ENCODE measurements around the gene C11orf54.

The C11orf54 gene

DNA sequence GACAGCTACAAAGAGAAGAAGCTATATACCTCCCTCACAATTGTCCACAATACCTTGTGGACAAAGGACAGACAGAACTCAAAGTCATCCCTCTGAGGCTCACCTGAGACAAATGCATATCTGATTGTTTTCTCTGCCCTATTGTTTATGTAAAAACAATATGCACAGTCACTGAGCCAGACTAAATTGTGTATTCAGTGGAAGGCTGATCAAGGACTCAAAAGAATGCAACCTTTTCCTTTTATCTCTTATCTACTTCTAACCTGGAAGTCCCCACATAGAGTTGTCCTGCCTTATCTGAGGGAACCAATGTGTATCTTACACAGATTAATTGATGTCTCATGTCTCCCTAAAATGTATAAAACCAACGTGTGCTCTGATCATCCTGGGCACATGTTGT lies 28.7 kb downstream of the C11orf54 start:
- Histone ChIP-seq H3F3A (ENCODE audit: insufficient read depth, low read length) (no peaks in the 10 kb centered on the region), H3K4me3 (ENCODE audit: low read depth, low read length, poor library complexity, severe bottlenecking) (no peak overlapping the region), H3K36me3 (ENCODE audit: insufficient read depth, low read length) (no peaks in the 10 kb centered on the region), H3K4me2 (ENCODE audit: low read length) (no peak overlapping the region), H3K27me3 (ENCODE audit: insufficient read depth, low read length) (no peaks in the 10 kb centered on the region), H3K9me2 (ENCODE audit: low read depth, low read length) (no peaks in the 10 kb centered on the region), H3K9me3 (ENCODE audit: low read length) (peaks cover 16% of the 10 kb centered on the region), H3K79me2 (ENCODE audit: insufficient read depth, low read length) (no peaks in the 10 kb centered on the region), H4K20me1 (ENCODE audit: insufficient read depth, low read length) (no peaks in the 10 kb centered on the region), H3K27ac (ENCODE audit: low read depth, low read length, poor library complexity, severe bottlenecking) (no peak overlapping the region), H2AFZ (ENCODE audit: low read length) (no peak overlapping the region), H3K9ac (ENCODE audit: low read length) (no peak overlapping the region), H3K4me1 (ENCODE audit: insufficient read depth, low read length, severe bottlenecking) (no peaks in the 10 kb centered on the region)
- TF ChIP-seq EZH2 (IDR thresholded peaks at IDR 0.05; ENCODE audit: borderline replicate concordance, low read length) (no peak), CTCF (IDR thresholded peaks at IDR 0.05; ENCODE audit: low read length) (no peak)

DNA sequence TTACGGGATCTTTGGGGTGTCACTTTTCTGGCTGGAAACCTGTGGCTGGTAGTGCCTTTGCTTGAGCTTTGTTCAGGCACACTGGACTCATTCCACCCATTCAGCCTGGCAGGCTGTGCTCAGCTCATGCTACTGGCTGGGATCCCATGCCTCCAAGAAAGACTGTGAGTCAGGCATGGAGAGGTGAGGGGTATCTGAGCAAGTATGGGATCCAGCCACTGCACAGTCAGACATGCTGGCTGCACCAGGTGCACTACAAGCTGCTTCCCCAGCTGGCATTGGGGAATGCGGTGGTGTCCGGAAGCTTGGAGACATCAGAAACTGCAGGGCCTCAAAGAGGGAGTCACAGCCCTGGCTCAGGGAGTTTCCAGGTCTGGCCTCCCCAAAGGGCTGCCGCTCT lies 30.7 kb downstream of the C11orf54 start:
- Histone ChIP-seq H3K36me3 (ENCODE audit: insufficient read depth, low read length) (no peaks in the 10 kb centered on the region), H3K9me3 (ENCODE audit: low read length) (peaks cover 8% of the 10 kb centered on the region), H3K79me2 (ENCODE audit: insufficient read depth, low read length) (no peaks in the 10 kb centered on the region), H3K9me2 (ENCODE audit: low read depth, low read length) (no peaks in the 10 kb centered on the region), H3K4me2 (ENCODE audit: low read length) (no peak overlapping the region), H3F3A (ENCODE audit: insufficient read depth, low read length) (no peaks in the 10 kb centered on the region), H2AFZ (ENCODE audit: low read length) (no peak overlapping the region), H3K4me3 (ENCODE audit: low read depth, low read length, poor library complexity, severe bottlenecking) (no peak overlapping the region), H4K20me1 (ENCODE audit: insufficient read depth, low read length) (no peaks in the 10 kb centered on the region), H3K4me1 (ENCODE audit: insufficient read depth, low read length, severe bottlenecking) (no peaks in the 10 kb centered on the region), H3K9ac (ENCODE audit: low read length) (no peak overlapping the region), H3K27me3 (ENCODE audit: insufficient read depth, low read length) (no peaks in the 10 kb centered on the region), H3K27ac (ENCODE audit: low read depth, low read length, poor library complexity, severe bottlenecking) (no peak overlapping the region)
- TF ChIP-seq EZH2 (IDR thresholded peaks at IDR 0.05; ENCODE audit: borderline replicate concordance, low read length) (no peak), CTCF (IDR thresholded peaks at IDR 0.05; ENCODE audit: low read length) (no peak)

DNA sequence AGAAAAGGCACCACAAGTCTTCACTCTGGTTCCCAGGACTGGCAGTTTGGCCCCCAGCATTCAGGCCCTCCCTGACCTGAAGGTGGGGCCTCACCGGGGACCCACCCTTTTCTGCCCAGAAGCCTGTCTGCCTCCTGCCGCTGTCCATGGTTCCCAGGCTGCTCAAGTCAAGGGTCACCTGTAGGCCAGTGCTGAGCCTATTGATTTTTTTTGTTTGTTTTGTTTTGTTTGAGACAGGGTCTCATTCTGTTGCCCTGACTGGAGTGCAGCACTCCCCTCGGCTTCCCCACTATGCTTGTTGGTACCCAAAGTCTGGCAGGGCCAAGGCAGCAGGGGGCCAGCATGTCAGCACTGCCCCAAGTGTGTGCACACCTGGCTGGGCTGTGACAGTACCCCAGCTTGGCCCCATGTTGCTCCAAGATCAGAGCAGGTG lies 31.6 kb downstream of the C11orf54 start:
- Histone ChIP-seq H3K79me2 (ENCODE audit: insufficient read depth, low read length) (no peaks in the 10 kb centered on the region), H3K4me3 (ENCODE audit: low read depth, low read length, poor library complexity, severe bottlenecking) (no peak overlapping the region), H3F3A (ENCODE audit: insufficient read depth, low read length) (no peaks in the 10 kb centered on the region), H3K9me2 (ENCODE audit: low read depth, low read length) (no peaks in the 10 kb centered on the region), H3K27ac (ENCODE audit: low read depth, low read length, poor library complexity, severe bottlenecking) (no peak overlapping the region), H3K27me3 (ENCODE audit: insufficient read depth, low read length) (no peaks in the 10 kb centered on the region), H3K9me3 (ENCODE audit: low read length) (peaks cover 8% of the 10 kb centered on the region), H3K4me1 (ENCODE audit: insufficient read depth, low read length, severe bottlenecking) (no peaks in the 10 kb centered on the region), H3K36me3 (ENCODE audit: insufficient read depth, low read length) (no peaks in the 10 kb centered on the region), H3K9ac (ENCODE audit: low read length) (no peak overlapping the region), H2AFZ (ENCODE audit: low read length) (no peak overlapping the region), H4K20me1 (ENCODE audit: insufficient read depth, low read length) (no peaks in the 10 kb centered on the region), H3K4me2 (ENCODE audit: low read length) (no peak overlapping the region)
- TF ChIP-seq CTCF (IDR thresholded peaks at IDR 0.05; ENCODE audit: low read length): no peak
- TF ChIP-seq EZH2 (IDR thresholded peaks at IDR 0.05; ENCODE audit: borderline replicate concordance, low read length): no peak
